ENCODE measurements around the gene HLA-DRB5. TPM values are rescaled to one million over a fixed set of nuclear protein-coding genes. Genes with fewer than 3 reads are reported as not detected.
A peak's percentile ranks its signal among the peaks of the same experiment; 100 is the strongest.

Gene HLA-DRB5
- total and polyA plus RNA-seq, 2 donors from 2014 or later: 2.8 to 59.9 TPM

GRCh38 chr6:32492351-32492750, 37.7 kb downstream of the HLA-DRB5 start:
- DNase-seq (no peak), FAIRE-seq (no peak)
- no peak overlapping the region for H3K4me3 ChIP-seq (ENCODE audit: low read length in 3 of 3)
- H3K27ac ChIP-seq (ENCODE audit: low read depth in 2 of 2, low read length in 2 of 2): no peak overlapping the region
- no peaks in the 10 kb centered on the region for H3K4me1 ChIP-seq (ENCODE audit: control insufficient read depth in 2 of 3, insufficient read depth in 2 of 3, low read depth in 1 of 3, low read length in 3 of 3)
- no peaks in the 10 kb centered on the region for H3K9me3 ChIP-seq (ENCODE audit: control insufficient read depth in 2 of 3, insufficient read depth in 1 of 3, low read length in 3 of 3)
- no peaks in the 10 kb centered on the region for H3K27me3 ChIP-seq (ENCODE audit: control insufficient read depth, insufficient read depth, low read length)
- no peaks in the 10 kb centered on the region for H3K36me3 ChIP-seq (ENCODE audit: control insufficient read depth in 2 of 3, insufficient read depth in 3 of 3, low read length in 3 of 3)
- TF ChIP-seq CTCF (IDR thresholded peaks at IDR 0.05; ENCODE audit: borderline replicate concordance, extremely low read depth, insufficient read depth): no peak
- no peak overlapping the region for H3K9ac ChIP-seq (ENCODE audit: low read length in 3 of 3)
- intact Hi-C loops (cut with DNase I): no loop called here

DNA sequence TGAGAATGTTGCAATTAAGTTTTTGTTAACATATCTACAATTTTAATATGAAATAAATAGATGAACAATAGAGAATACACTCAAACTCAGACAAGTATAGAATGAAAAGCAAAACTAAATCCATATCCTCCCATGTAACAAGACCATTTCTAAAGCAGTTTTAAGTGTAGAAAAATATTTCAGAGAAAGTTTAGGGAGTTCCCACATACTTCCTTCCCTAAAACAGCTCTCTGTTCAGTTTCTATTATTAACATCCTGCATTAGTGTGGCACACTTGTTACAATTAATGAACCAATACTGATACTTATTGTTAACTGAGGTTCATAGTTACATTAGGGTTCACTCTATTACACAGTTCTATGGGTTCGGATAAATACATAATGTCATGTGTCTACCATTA, 38.4 kb downstream of the HLA-DRB5 start:
- intact Hi-C loops (cut with DNase I): no loop called here
- no peaks in the 10 kb centered on the region for H3K4me1 ChIP-seq (ENCODE audit: control insufficient read depth in 2 of 3, insufficient read depth in 2 of 3, low read depth in 1 of 3, low read length in 3 of 3)
- H3K4me3 ChIP-seq (ENCODE audit: low read length in 3 of 3): no peak overlapping the region
- no peak for TF ChIP-seq CTCF (IDR thresholded peaks at IDR 0.05; ENCODE audit: borderline replicate concordance, extremely low read depth, insufficient read depth)
- FAIRE-seq (no peak), DNase-seq (no peak)
- H3K27ac ChIP-seq (ENCODE audit: low read depth in 2 of 2, low read length in 2 of 2): no peak overlapping the region
- no peaks in the 10 kb centered on the region for H3K9me3 ChIP-seq (ENCODE audit: control insufficient read depth in 2 of 3, insufficient read depth in 1 of 3, low read length in 3 of 3)
- H3K9ac ChIP-seq (ENCODE audit: low read length in 3 of 3): no peak overlapping the region
- H3K27me3 ChIP-seq (ENCODE audit: control insufficient read depth, insufficient read depth, low read length): no peaks in the 10 kb centered on the region
- no peaks in the 10 kb centered on the region for H3K36me3 ChIP-seq (ENCODE audit: control insufficient read depth in 2 of 3, insufficient read depth in 3 of 3, low read length in 3 of 3)

- TF ChIP-seq CTCF (IDR thresholded peaks at IDR 0.05; ENCODE audit: borderline replicate concordance, extremely low read depth, insufficient read depth): no peak
- Histone ChIP-seq H3K27ac (ENCODE audit: low read depth in 2 of 2, low read length in 2 of 2) (no peak overlapping the region), H3K4me3 (ENCODE audit: low read length in 3 of 3) (no peak overlapping the region), H3K36me3 (ENCODE audit: control insufficient read depth in 2 of 3, insufficient read depth in 3 of 3, low read length in 3 of 3) (no peaks in the 10 kb centered on the region), H3K4me1 (ENCODE audit: control insufficient read depth in 2 of 3, insufficient read depth in 2 of 3, low read depth in 1 of 3, low read length in 3 of 3) (no peaks in the 10 kb centered on the region), H3K9me3 (ENCODE audit: control insufficient read depth in 2 of 3, insufficient read depth in 1 of 3, low read length in 3 of 3) (no peaks in the 10 kb centered on the region), H3K27me3 (ENCODE audit: control insufficient read depth, insufficient read depth, low read length) (no peaks in the 10 kb centered on the region), H3K9ac (ENCODE audit: low read length in 3 of 3) (no peak overlapping the region)
- DNase-seq: no peak
- no peak for FAIRE-seq
- intact Hi-C loops (cut with DNase I): no loop called here
These were observed 42.0 kb downstream of the HLA-DRB5 start for GRCh38 chr6:32488083-32488482.

- H3K4me3 ChIP-seq (ENCODE audit: low read length in 3 of 3): no peak overlapping the region
- FAIRE-seq (no peak), DNase-seq (peak in 1 of 5 donors; percentile 49)
- H3K4me1 ChIP-seq (ENCODE audit: control insufficient read depth in 2 of 3, insufficient read depth in 2 of 3, low read depth in 1 of 3, low read length in 3 of 3): no peaks in the 10 kb centered on the region
- H3K9me3 ChIP-seq (ENCODE audit: control insufficient read depth in 2 of 3, insufficient read depth in 1 of 3, low read length in 3 of 3): no peaks in the 10 kb centered on the region
- no peaks in the 10 kb centered on the region for H3K36me3 ChIP-seq (ENCODE audit: control insufficient read depth in 2 of 3, insufficient read depth in 3 of 3, low read length in 3 of 3)
- H3K27me3 ChIP-seq (ENCODE audit: control insufficient read depth, insufficient read depth, low read length): no peaks in the 10 kb centered on the region
- H3K27ac ChIP-seq (ENCODE audit: low read depth in 2 of 2, low read length in 2 of 2): no peak overlapping the region
- intact Hi-C loops (cut with DNase I): no loop called here
- TF ChIP-seq CTCF (IDR thresholded peaks at IDR 0.05; ENCODE audit: borderline replicate concordance, extremely low read depth, insufficient read depth): no peak
- no peak overlapping the region for H3K9ac ChIP-seq (ENCODE audit: low read length in 3 of 3)
These were observed 45.5 kb downstream of the HLA-DRB5 start for GRCh38 chr6:32484614-32484998.

Data from kidney (tissue), 14 donors.